HepG2 (cell line): Measurements from ENCODE around the gene BAHCC1. TPM values are rescaled to one million over a fixed set of nuclear protein-coding genes. Genes with fewer than 3 reads are reported as not detected.

Experiments used
- HOXA3 ChIP-seq: sonication (generic); formaldehyde crosslinking; IDR thresholded peaks from 2 replicates; pipeline ENCODE4 v1.5.0; 2020; ENCODE audit warnings: missing genetic modification reagents
- NR1H2 ChIP-seq: sonication (generic); formaldehyde crosslinking; IDR thresholded peaks from 2 replicates; pipeline ENCODE4 v1.8.1; 2022; ENCODE audit warnings: low read depth, missing genetic modification reagents, borderline replicate concordance
- TAF1 ChIP-seq: sonication (generic); formaldehyde crosslinking; IDR thresholded peaks from 2 replicates; pipeline ENCODE4 v1.4.0; 2020; ENCODE audit warnings: missing genetic modification reagents
- ZNF263 ChIP-seq: sonication (generic); formaldehyde crosslinking; IDR thresholded peaks from 2 replicates; pipeline ENCODE4 v1.4.0; 2020; ENCODE audit warnings: missing genetic modification reagents
- ZNF768 ChIP-seq: sonication (generic); formaldehyde crosslinking; IDR thresholded peaks from 2 replicates; pipeline ENCODE4 v1.4.0; 2020; ENCODE audit warnings: missing genetic modification reagents
- polyA plus RNA-seq, 8 experiments: library from polyadenylated mRNA; depleted of rRNA in 3 of 8; stranded (reverse) in 7 of 8; unstranded in 1 of 8; fragments of >200 nt; fragmentation: Illumina TruSeq in 4 of 8; extraction: Trizol in 4 of 8; gene quantifications; 2 replicates each; pipeline versions ENCODE4 v1.2.1 to v1.2.3, GENCODE V29; 2011 to 2016; ENCODE audit warnings: low read depth in 4 of 8, missing spikeins in 1 of 8, mixed read lengths in 1 of 8; ENCODE audit not compliant: insufficient read depth in 1 of 8
- total RNA-seq, 5 experiments: library from RNA; depleted of rRNA; stranded (reverse); fragments of >200 nt; fragmentation: Illumina TruSeq; extraction: Trizol; gene quantifications; 2 replicates each; pipeline ENCODE4 v1.2.3, GENCODE V29; 2016; ENCODE audit warnings: low read depth in 1 of 5
- TF ChIP-seq, protein P1 (sequence below): sonication (generic); formaldehyde crosslinking; IDR thresholded peaks from 2 replicates; pipeline ENCODE4 v1.8.1; 2023; ENCODE audit warnings: mild to moderate bottlenecking, missing genetic modification reagents
- TF ChIP-seq, protein P2 (sequence below): sonication (generic); formaldehyde crosslinking; IDR thresholded peaks from 2 replicates; pipeline ENCODE4 v1.4.0; 2020; ENCODE audit warnings: missing genetic modification reagents, borderline replicate concordance
- TF ChIP-seq, protein P3 (sequence below): sonication (generic); formaldehyde crosslinking; IDR thresholded peaks from 2 replicates; pipeline ENCODE4 v1.8.0; 2022; ENCODE audit warnings: low read depth, missing genetic modification reagents
- TF ChIP-seq, protein P4 (sequence below): IDR thresholded peaks from 2 replicates; pipeline ENCODE4 v1.6.1; 2012; ENCODE audit warnings: inconsistent platforms
- TF ChIP-seq, protein P5 (sequence below): sonication (generic); formaldehyde crosslinking; IDR thresholded peaks from 2 replicates; pipeline ENCODE4; 2020; ENCODE audit warnings: missing genetic modification reagents, mild to moderate bottlenecking, borderline replicate concordance
- TF ChIP-seq, protein P6 (sequence below): sonication (generic); formaldehyde crosslinking; IDR thresholded peaks from 2 replicates; pipeline ENCODE4 v1.5.1; 2020; ENCODE audit warnings: mild to moderate bottlenecking, missing genetic modification reagents, moderate library complexity
- TF ChIP-seq, protein P7 (sequence below): sonication (generic); IDR thresholded peaks from 2 replicates; pipeline ENCODE4 v1.6.1; 2016; ENCODE audit warnings: low read depth, borderline replicate concordance

Gene BAHCC1
- total and polyA plus RNA-seq, 2 of the 13 experiments (the other 11 are each of a cell fraction or from before 2014, with no cell fraction given): 1.4 to 1.7 TPM

DNA sequence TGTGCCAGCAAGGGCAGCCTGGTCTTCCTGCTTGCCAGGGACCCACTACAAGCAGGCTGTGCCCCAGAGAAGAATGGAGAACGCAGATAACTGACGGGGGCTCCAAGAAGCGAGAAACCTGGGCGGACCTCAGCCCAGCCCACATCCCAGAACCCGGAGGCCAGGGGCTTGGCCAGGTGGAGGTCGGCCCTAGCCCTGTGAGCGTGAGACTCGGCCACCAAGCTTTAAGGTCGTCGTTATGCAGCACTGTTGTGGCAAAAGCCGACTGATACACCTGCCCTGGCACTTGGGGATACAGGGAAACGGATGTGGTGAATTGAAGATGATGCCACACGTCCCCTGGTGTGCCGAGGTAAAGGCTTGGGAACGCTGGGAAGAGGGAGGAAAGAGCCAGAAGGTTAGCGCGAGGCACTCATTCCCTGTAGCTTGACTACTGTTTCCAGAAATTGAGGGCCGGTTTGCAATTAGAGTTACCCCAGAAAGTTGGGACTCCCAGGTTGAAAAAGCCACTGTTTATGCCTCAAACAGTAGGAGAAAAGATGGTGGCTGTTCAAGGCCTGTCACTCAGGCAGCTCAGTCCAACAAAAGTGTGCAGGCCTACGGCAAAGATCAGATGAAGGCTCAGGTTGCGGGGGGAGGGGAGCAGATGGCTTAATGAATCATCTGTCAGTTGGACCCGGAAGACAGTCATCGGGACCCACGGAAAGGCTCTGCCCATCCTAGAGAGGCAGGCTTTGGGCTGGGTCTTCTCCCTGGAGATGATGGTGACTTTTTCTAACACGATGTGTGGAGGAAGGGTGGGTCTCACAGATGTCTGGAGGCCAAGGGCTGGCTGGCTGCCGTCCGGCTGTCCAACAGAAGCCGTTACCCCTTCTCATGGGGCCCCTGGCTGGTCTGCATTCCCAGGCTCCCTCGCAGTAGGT is 45.6 kb upstream of the BAHCC1 start (continued):
- TF ChIP-seq, protein P1, sequence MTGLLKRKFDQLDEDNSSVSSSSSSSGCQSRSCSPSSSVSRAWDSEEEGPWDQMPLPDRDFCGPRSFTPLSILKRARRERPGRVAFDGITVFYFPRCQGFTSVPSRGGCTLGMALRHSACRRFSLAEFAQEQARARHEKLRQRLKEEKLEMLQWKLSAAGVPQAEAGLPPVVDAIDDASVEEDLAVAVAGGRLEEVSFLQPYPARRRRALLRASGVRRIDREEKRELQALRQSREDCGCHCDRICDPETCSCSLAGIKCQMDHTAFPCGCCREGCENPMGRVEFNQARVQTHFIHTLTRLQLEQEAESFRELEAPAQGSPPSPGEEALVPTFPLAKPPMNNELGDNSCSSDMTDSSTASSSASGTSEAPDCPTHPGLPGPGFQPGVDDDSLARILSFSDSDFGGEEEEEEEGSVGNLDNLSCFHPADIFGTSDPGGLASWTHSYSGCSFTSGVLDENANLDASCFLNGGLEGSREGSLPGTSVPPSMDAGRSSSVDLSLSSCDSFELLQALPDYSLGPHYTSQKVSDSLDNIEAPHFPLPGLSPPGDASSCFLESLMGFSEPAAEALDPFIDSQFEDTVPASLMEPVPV (CRISPR knock-in tag): no peak
- TF ChIP-seq, protein P2, sequence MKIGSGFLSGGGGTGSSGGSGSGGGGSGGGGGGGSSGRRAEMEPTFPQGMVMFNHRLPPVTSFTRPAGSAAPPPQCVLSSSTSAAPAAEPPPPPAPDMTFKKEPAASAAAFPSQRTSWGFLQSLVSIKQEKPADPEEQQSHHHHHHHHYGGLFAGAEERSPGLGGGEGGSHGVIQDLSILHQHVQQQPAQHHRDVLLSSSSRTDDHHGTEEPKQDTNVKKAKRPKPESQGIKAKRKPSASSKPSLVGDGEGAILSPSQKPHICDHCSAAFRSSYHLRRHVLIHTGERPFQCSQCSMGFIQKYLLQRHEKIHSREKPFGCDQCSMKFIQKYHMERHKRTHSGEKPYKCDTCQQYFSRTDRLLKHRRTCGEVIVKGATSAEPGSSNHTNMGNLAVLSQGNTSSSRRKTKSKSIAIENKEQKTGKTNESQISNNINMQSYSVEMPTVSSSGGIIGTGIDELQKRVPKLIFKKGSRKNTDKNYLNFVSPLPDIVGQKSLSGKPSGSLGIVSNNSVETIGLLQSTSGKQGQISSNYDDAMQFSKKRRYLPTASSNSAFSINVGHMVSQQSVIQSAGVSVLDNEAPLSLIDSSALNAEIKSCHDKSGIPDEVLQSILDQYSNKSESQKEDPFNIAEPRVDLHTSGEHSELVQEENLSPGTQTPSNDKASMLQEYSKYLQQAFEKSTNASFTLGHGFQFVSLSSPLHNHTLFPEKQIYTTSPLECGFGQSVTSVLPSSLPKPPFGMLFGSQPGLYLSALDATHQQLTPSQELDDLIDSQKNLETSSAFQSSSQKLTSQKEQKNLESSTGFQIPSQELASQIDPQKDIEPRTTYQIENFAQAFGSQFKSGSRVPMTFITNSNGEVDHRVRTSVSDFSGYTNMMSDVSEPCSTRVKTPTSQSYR (CRISPR knock-in tag): peak; percentile 92
- TF ChIP-seq TAF1: no peak
- TF ChIP-seq, protein P3, sequence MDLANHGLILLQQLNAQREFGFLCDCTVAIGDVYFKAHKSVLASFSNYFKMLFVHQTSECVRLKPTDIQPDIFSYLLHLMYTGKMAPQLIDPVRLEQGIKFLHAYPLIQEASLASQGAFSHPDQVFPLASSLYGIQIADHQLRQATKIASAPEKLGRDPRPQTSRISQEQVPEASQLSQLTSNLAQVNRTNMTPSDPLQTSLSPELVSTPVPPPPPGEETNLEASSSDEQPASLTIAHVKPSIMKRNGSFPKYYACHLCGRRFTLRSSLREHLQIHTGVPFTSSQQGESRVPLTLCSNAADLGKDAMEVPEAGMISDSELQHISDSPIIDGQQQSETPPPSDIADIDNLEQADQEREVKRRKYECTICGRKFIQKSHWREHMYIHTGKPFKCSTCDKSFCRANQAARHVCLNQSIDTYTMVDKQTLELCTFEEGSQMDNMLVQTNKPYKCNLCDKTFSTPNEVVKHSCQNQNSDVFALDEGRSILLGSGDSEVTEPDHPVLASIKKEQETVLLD (CRISPR knock-in tag): no peak
- TF ChIP-seq, protein P4, sequence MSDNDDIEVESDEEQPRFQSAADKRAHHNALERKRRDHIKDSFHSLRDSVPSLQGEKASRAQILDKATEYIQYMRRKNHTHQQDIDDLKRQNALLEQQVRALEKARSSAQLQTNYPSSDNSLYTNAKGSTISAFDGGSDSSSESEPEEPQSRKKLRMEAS: peak; percentile 38
- TF ChIP-seq NR1H2 (CRISPR knock-in tag): no peak
- TF ChIP-seq ZNF263: no peak
- peak; percentile 53 for TF ChIP-seq HOXA3
- TF ChIP-seq, protein P5, sequence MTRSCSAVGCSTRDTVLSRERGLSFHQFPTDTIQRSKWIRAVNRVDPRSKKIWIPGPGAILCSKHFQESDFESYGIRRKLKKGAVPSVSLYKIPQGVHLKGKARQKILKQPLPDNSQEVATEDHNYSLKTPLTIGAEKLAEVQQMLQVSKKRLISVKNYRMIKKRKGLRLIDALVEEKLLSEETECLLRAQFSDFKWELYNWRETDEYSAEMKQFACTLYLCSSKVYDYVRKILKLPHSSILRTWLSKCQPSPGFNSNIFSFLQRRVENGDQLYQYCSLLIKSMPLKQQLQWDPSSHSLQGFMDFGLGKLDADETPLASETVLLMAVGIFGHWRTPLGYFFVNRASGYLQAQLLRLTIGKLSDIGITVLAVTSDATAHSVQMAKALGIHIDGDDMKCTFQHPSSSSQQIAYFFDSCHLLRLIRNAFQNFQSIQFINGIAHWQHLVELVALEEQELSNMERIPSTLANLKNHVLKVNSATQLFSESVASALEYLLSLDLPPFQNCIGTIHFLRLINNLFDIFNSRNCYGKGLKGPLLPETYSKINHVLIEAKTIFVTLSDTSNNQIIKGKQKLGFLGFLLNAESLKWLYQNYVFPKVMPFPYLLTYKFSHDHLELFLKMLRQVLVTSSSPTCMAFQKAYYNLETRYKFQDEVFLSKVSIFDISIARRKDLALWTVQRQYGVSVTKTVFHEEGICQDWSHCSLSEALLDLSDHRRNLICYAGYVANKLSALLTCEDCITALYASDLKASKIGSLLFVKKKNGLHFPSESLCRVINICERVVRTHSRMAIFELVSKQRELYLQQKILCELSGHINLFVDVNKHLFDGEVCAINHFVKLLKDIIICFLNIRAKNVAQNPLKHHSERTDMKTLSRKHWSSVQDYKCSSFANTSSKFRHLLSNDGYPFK: peak; percentile 61; the same call in 1 of the 2 replicates
- no peak for TF ChIP-seq ZNF768 (CRISPR knock-in tag)
- TF ChIP-seq, protein P6, sequence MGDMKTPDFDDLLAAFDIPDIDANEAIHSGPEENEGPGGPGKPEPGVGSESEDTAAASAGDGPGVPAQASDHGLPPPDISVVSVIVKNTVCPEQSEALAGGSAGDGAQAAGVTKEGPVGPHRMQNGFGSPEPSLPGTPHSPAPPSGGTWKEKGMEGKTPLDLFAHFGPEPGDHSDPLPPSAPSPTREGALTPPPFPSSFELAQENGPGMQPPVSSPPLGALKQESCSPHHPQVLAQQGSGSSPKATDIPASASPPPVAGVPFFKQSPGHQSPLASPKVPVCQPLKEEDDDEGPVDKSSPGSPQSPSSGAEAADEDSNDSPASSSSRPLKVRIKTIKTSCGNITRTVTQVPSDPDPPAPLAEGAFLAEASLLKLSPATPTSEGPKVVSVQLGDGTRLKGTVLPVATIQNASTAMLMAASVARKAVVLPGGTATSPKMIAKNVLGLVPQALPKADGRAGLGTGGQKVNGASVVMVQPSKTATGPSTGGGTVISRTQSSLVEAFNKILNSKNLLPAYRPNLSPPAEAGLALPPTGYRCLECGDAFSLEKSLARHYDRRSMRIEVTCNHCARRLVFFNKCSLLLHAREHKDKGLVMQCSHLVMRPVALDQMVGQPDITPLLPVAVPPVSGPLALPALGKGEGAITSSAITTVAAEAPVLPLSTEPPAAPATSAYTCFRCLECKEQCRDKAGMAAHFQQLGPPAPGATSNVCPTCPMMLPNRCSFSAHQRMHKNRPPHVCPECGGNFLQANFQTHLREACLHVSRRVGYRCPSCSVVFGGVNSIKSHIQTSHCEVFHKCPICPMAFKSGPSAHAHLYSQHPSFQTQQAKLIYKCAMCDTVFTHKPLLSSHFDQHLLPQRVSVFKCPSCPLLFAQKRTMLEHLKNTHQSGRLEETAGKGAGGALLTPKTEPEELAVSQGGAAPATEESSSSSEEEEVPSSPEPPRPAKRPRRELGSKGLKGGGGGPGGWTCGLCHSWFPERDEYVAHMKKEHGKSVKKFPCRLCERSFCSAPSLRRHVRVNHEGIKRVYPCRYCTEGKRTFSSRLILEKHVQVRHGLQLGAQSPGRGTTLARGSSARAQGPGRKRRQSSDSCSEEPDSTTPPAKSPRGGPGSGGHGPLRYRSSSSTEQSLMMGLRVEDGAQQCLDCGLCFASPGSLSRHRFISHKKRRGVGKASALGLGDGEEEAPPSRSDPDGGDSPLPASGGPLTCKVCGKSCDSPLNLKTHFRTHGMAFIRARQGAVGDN (CRISPR knock-in tag): peak; percentile 56
- TF ChIP-seq, protein P7, sequence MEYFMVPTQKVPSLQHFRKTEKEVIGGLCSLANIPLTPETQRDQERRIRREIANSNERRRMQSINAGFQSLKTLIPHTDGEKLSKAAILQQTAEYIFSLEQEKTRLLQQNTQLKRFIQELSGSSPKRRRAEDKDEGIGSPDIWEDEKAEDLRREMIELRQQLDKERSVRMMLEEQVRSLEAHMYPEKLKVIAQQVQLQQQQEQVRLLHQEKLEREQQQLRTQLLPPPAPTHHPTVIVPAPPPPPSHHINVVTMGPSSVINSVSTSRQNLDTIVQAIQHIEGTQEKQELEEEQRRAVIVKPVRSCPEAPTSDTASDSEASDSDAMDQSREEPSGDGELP: peak; percentile 65; the same call in 1 of the 2 replicates
